Spleen (tissue), 11 donors: Measurements from ENCODE around the gene CHD2. TPM values are rescaled to one million over a fixed set of nuclear protein-coding genes. Genes with fewer than 3 reads are reported as not detected.
A peak's percentile ranks its signal among the peaks of the same experiment; 100 is the strongest.

Experiments
- DNase-seq: peaks from one replicate; pipeline ENCODE4 v3.0.0-alpha.2; 2020
- H3K27ac ChIP-seq, 8 donors: fragments of 200-600 bp; sonication (generic) in 7 of 8; 1 replicate in 4 of 8; 2 replicates in 4 of 8; pipeline versions ENCODE4 v1.5.0 to v1.8.0; 2016 to 2021; ENCODE audit warnings: inconsistent platforms in 4 of 8, mild to moderate bottlenecking in 4 of 8, moderate library complexity in 1 of 8
- H3K27me3 ChIP-seq, 7 donors: fragments of 200-600 bp; sonication (generic) in 6 of 7; replicated peaks in 1 of 7; 1 replicate in 4 of 7; 2 replicates in 3 of 7; pipeline versions ENCODE4 v1.5.0 to v1.8.0; 2016 to 2021; ENCODE audit warnings: inconsistent platforms in 3 of 7, mild to moderate bottlenecking in 1 of 7
- H3K36me3 ChIP-seq, 6 donors: fragments of 200-600 bp; sonication (generic) in 5 of 6; 1 replicate in 4 of 6; 2 replicates in 2 of 6; pipeline versions ENCODE4 v1.5.0 to v1.8.0; 2016 to 2021; ENCODE audit warnings: inconsistent platforms in 2 of 6
- H3K4me1 ChIP-seq, 6 donors: fragments of 200-600 bp; sonication (generic) in 5 of 6; 1 replicate in 3 of 6; 2 replicates in 3 of 6; pipeline versions ENCODE4 v1.5.0 to v1.8.0; 2016 to 2021; ENCODE audit warnings: inconsistent platforms in 3 of 6
- H3K4me3 ChIP-seq, 8 donors: fragments of 200-600 bp; sonication (generic) in 7 of 8; 1 replicate in 4 of 8; 2 replicates in 4 of 8; pipeline versions ENCODE4 v1.5.0 to v1.8.0; 2016 to 2021; ENCODE audit warnings: inconsistent platforms in 4 of 8, mild to moderate bottlenecking in 4 of 8, moderate library complexity in 2 of 8
- H3K9me3 ChIP-seq, 8 donors: fragments of 200-600 bp; sonication (generic) in 7 of 8; 1 replicate in 4 of 8; 2 replicates in 4 of 8; pipeline versions ENCODE4 v1.5.0 to v1.8.0; 2016 to 2021; ENCODE audit warnings: inconsistent platforms in 4 of 8
- POLR2A ChIP-seq, 3 donors: fragments of 450-650 bp; IDR thresholded peaks; one replicate each; pipeline ENCODE4 v1.5.1; 2017; ENCODE audit warnings: antibody characterized with exemption in 3 of 3, mild to moderate bottlenecking in 1 of 3
- POLR2AphosphoS5 ChIP-seq, 3 donors: sonication (generic); formaldehyde crosslinking; IDR thresholded peaks; one replicate each; pipeline ENCODE4 v1.5.1; 2017; ENCODE audit warnings: antibody characterized with exemption in 3 of 3
- WGBS, 5 donors: extraction: QIAGEN DNeasy Blood & Tissue Kit in 3 of 5; methylation state at CpG; one replicate each; pipeline versions ENCODE4 v1.1.5 to v1.1.7; 2013 to 2018; 5-methylcytosine and 5-hydroxymethylcytosine counted together
- intact Hi-C: fragments of 100-400 bp; cut with DNase I; formaldehyde crosslinking; loops from one replicate; pipeline ENCODE4 v1.15.0; 2023; ENCODE audit warnings: low total_unique reads
- polyA plus RNA-seq, 3 donors: library from polyadenylated mRNA; stranded (reverse); fragments of 200-250 nt; gene quantifications; one replicate each; pipeline ENCODE4 v1.2.1, GENCODE V29; 2013
- total RNA-seq, 7 donors: library from RNA; depleted of rRNA in 3 of 7; stranded (reverse); fragments of >200 nt in 3 of 7; fragmentation: NEBNext Ultra II Directional in 4 of 7; extraction: Animal tissue kit (Norgen Biotek cat#: 25700) in 4 of 7; gene quantifications; one replicate each; pipeline versions ENCODE4 v1.1.0 to v1.2.1, GENCODE V29; 2016 to 2021
- TF ChIP-seq, protein P1 (sequence below), 11 experiments: fragments of 200-600 bp in 7 of 11; fragments of 450-650 bp in 4 of 11; sonication (generic) in 4 of 11; IDR thresholded peaks in 8 of 11; conservative IDR thresholded peaks in 3 of 11; 1 replicate in 7 of 11; 2 replicates in 4 of 11; pipeline versions ENCODE4 v1.4.0 to v1.8.0; 2016 to 2021; ENCODE audit warnings: antibody characterized with exemption in 11 of 11, inconsistent platforms in 4 of 11, mild to moderate bottlenecking in 1 of 11
- donor health status: healthy with polysubstance abuse.
- donor health status: DM: no; HTN: no; CAD: no; lungs with moderate emphysema.
- donor health status: DM: no; HTN: no; CAD: no.
- donor health status: Bipolar disorder and iron deficiency.
- donor health status: healthy.
- donor health status: DM: no; HTN: no; CAD: no.
- donor health status: DM: yes; HTN: yes; CAD: no.

CHD2 gene
- total and polyA plus RNA-seq, 10 donors, result 37.3 to 232 (median 170) TPM

- no peak for DNase-seq
- Histone ChIP-seq H3K36me3 (peaks cover 4 to 43% (median 23%) of the 10 kb centered on the region in 6 donors), H3K4me1 (peaks cover 45 to 77% (median 72%) of the 10 kb centered on the region in 6 donors), H3K27me3 (no peaks in the 10 kb centered on the region), H3K4me3 (peak overlapping the region; percentile 44 to 92 (median 68)), H3K27ac (peak overlapping the region; percentile 99 to 100 (median 100)), H3K9me3 (no peaks in the 10 kb centered on the region)
- intact Hi-C loops, result no loop called here
- no peak for TF ChIP-seq POLR2A (IDR thresholded peaks at IDR 0.05)
- TF ChIP-seq POLR2AphosphoS5 (IDR thresholded peaks at IDR 0.05), result no peak
- TF ChIP-seq, protein P1, sequence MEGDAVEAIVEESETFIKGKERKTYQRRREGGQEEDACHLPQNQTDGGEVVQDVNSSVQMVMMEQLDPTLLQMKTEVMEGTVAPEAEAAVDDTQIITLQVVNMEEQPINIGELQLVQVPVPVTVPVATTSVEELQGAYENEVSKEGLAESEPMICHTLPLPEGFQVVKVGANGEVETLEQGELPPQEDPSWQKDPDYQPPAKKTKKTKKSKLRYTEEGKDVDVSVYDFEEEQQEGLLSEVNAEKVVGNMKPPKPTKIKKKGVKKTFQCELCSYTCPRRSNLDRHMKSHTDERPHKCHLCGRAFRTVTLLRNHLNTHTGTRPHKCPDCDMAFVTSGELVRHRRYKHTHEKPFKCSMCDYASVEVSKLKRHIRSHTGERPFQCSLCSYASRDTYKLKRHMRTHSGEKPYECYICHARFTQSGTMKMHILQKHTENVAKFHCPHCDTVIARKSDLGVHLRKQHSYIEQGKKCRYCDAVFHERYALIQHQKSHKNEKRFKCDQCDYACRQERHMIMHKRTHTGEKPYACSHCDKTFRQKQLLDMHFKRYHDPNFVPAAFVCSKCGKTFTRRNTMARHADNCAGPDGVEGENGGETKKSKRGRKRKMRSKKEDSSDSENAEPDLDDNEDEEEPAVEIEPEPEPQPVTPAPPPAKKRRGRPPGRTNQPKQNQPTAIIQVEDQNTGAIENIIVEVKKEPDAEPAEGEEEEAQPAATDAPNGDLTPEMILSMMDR (IDR thresholded peaks at IDR 0.05 in 8 of 11, conservative IDR thresholded peaks at IDR 0.05 in 3 of 11), result no peak
- 1 to 3% (median 2%) methylated on average over 6 of the region's 6 CpGs for WGBS, 5 donors
Observed at GRCh38 chr15:92884436-92885223, 15.5 kb upstream of the CHD2 start.

DNA sequence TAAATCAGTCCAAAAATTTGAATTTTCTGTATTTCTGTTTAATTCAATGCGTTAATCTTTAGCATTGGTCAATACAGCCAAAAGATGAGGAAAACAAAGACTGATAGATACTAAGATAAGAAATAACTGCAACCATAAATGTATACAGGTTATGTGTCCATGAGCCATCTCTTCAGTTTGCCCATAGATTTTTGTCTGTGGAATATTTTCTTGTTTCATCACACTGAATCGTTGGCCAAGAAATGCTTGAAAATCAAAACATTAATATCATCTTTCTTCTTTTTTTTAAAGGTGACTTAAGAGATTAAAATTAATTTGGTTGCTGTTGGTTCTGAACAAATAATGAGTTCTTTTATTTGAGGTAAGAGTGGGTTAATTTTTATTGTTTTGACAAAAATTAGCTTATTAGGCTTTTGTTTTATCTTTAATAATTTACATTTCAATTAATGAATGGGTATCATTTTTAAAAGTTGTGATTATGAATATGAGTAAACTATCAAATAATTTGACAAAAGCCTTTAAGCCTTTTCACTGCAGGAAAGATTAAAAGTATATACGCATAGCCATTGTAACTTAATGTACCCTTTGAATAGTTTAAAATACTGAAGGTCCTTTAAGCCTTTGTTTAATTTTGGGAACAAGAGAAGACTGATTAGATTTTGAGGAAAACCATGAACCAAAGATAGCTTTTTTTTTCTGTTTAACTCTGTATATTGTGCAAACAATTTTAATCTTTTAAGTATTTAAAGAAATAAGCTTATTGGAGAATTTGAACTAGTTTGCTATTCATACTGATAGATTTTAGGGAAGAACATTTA lies 14.7 kb upstream of the CHD2 start:
- TF ChIP-seq POLR2AphosphoS5 (IDR thresholded peaks at IDR 0.05), result no peak
- TF ChIP-seq POLR2A (IDR thresholded peaks at IDR 0.05), result no peak
- TF ChIP-seq, protein P1 (IDR thresholded peaks at IDR 0.05 in 8 of 11, conservative IDR thresholded peaks at IDR 0.05 in 3 of 11), result no peak
- Histone ChIP-seq H3K27ac (peak overlapping the region; percentile 99 to 100 (median 100)), H3K27me3 (no peaks in the 10 kb centered on the region), H3K4me1 (peaks cover 49 to 75% (median 70%) of the 10 kb centered on the region in 6 donors), H3K36me3 (peaks cover 4 to 51% (median 26%) of the 10 kb centered on the region in 6 donors), H3K4me3 (peak overlapping the region; percentile 44 to 92 (median 68)), H3K9me3 (no peaks in the 10 kb centered on the region)
- intact Hi-C loops, result no loop called here
- no peak for DNase-seq
- 12 to 21% (median 19%) methylated on average over 3 of the region's 3 CpGs for WGBS, 5 donors

DNA sequence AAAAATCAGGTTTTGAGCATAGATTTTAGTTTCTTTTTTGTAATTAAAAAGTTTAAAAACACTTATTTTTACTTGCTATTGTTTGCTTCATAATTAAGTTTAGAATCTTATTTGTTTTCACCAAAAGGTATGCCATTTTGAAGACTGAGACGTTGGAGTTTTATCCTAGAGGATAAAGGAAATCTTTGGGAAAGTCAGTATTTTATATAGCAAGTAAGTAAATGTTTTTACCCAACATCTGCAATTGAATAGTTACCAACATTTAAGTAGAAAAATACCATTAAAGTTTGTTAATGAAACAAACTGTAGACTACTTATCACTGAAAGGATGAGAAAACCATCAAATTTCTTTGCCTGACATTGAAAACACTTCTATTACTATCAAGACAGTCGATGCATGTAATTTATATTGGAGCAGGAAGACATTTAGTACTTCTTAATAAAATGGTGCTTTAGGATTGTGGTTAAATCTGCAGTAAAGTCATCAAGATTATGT lies 14.0 kb upstream of the CHD2 start:
- intact Hi-C loops, result no loop called here
- H3K27me3 ChIP-seq, result no peaks in the 10 kb centered on the region
- peaks cover 54 to 75% (median 70%) of the 10 kb centered on the region in 6 donors for H3K4me1 ChIP-seq
- no peaks in the 10 kb centered on the region for H3K9me3 ChIP-seq
- WGBS, 5 donors, result 21 to 47% (median 39%) methylated on average over 2 of the region's 2 CpGs
- TF ChIP-seq POLR2AphosphoS5 (IDR thresholded peaks at IDR 0.05), result no peak
- H3K4me3 ChIP-seq, result peak overlapping the region in 7 of 8 donors; percentile 51 to 92 (median 68)
- DNase-seq, result no peak
- H3K27ac ChIP-seq, result peak overlapping the region; percentile 16 to 100 (median 100)
- peaks cover 4 to 57% (median 32%) of the 10 kb centered on the region in 6 donors for H3K36me3 ChIP-seq

DNA sequence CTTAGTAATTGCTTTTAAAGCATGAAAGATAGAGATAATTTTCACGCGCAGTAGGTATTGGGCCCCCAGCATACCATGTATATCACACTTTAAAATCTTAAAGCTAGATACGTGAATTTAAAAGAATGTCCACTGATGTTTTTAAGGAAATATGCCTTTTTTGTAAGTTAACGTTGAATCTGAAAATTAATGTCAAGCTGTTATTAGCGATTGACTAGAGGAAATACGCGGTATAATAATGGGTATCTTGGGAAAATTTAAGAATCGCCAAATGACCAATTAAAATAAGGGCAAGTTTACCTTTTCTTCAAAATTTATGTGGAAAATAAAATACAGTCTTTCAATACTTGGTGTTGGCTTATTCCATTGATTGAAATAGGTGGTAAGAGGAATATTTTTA lies 13.3 kb upstream of the CHD2 start:
- intact Hi-C loops, result no loop called here
- Histone ChIP-seq H3K4me3 (peak overlapping the region in 4 of 8 donors; percentile 1 to 92 (median 60)), H3K27me3 (no peaks in the 10 kb centered on the region), H3K4me1 (peaks cover 55 to 75% (median 70%) of the 10 kb centered on the region in 6 donors), H3K36me3 (peaks cover 4 to 64% (median 38%) of the 10 kb centered on the region in 6 donors), H3K27ac (peak overlapping the region; percentile 16 to 100 (median 100)), H3K9me3 (no peaks in the 10 kb centered on the region)
- DNase-seq, result no peak
- 72 to 79% (median 74%) methylated on average over 8 of the region's 8 CpGs for WGBS, 5 donors
- TF ChIP-seq, protein P1 (IDR thresholded peaks at IDR 0.05 in 8 of 11, conservative IDR thresholded peaks at IDR 0.05 in 3 of 11), result no peak
